HG03571 (cell line): ENCODE data around the gene PAX3.
A peak's percentile ranks its signal among the peaks of the same experiment; 100 is the strongest.

Experiments
- ATAC-seq: cut with Tn5 transposase; IDR thresholded peaks from one replicate; pipeline ENCODE4 v1.9.1; 2021; ENCODE audit not compliant: unreplicated experiment

Gene PAX3

GRCh38 chr2:222298311-222299150 lies at the start of gene PAX3:
Gene PAX3, minus strand, starts transcription at chr2:222298998. Its CDS starts 383 bp downstream, at chr2:222298615.
- ATAC-seq: no peak

GRCh38 chr2:222341331-222341730 lies 42.5 kb upstream of the PAX3 start:
- ATAC-seq: no peak

- no peak for ATAC-seq
These were observed 39.6 kb upstream of the PAX3 start for GRCh38 chr2:222338374-222338773.

- ATAC-seq: no peak
These were observed 38.1 kb upstream of the PAX3 start for GRCh38 chr2:222336931-222337330.

- no peak for ATAC-seq
These were observed 37.6 kb upstream of the PAX3 start for GRCh38 chr2:222336442-222336841.

GRCh38 chr2:222334914-222335313 lies 36.1 kb upstream of the PAX3 start:
- no peak for ATAC-seq

GRCh38 chr2:222333397-222333796 lies 34.6 kb upstream of the PAX3 start:
- ATAC-seq: no peak

- ATAC-seq: no peak
These were observed 33.3 kb upstream of the PAX3 start for GRCh38 chr2:222332116-222332515.

- no peak for ATAC-seq
These were observed 32.1 kb upstream of the PAX3 start for GRCh38 chr2:222330910-222331309.

GRCh38 chr2:222322236-222322635 lies 23.4 kb upstream of the PAX3 start:
- ATAC-seq: no peak

- no peak for ATAC-seq
These were observed 21.9 kb upstream of the PAX3 start for GRCh38 chr2:222320436-222321395.

- ATAC-seq: peak; percentile 42
These were observed 21.0 kb upstream of the PAX3 start for GRCh38 chr2:222319586-222320435.

GRCh38 chr2:222318712-222319585 lies 20.2 kb upstream of the PAX3 start:
- ATAC-seq: peak; percentile 35

GRCh38 chr2:222318026-222318711 lies 19.4 kb upstream of the PAX3 start:
- ATAC-seq: peak; percentile 38

- ATAC-seq: no peak
These were observed 16.8 kb upstream of the PAX3 start for GRCh38 chr2:222315443-222316121.

GRCh38 chr2:222313816-222314215 lies 15.0 kb upstream of the PAX3 start:
- no peak for ATAC-seq

- no peak for ATAC-seq
These were observed 13.4 kb upstream of the PAX3 start for GRCh38 chr2:222311978-222312738.
